Stimulated activated CD4-positive, alpha-beta T cell treated with anti-CD3 and anti-CD28 coated beads, TNF-alpha, amount 100 ng/mL, for 48 hours (primary cell): ENCODE measurements around the gene NPAS2.

Experiments
- DNase-seq, 3 donors: peaks; one replicate each; pipeline ENCODE4 v3.0.0-alpha.2; 2020; ENCODE audit warnings: low read depth in 3 of 3

The NPAS2 gene

GRCh38 chr2:100884145-100884621, 64.2 kb downstream of the NPAS2 start:
- no peak for DNase-seq

GRCh38 chr2:100886085-100886484, 66.1 kb downstream of the NPAS2 start:
- no peak for DNase-seq

DNA sequence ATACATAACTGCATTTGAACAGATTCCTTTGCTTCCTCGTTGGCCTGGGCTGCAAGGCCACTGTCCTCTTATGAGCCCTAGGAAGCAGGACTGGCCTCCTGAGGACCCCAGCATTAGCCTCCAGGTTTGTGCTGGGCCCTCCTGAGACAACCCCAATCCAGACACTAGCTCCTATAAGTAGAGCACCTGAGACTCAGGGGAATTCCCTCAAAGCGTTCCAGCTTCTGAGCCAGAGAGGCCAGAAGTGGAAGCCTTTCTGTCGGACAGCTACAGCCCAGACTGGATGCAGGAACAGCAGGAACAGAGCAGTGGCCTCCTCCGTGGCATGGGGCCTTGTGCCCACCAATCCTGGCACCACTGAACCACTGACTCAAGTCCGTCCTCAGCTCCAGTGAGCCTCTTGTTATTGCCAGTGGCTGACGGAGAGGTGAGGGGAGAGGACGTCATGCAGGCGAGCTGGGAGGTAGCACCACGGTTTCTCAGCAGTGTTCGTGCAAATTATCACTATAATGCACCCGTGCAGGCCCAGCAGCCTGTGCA, 67.2 kb downstream of the NPAS2 start:
- no peak for DNase-seq

DNA sequence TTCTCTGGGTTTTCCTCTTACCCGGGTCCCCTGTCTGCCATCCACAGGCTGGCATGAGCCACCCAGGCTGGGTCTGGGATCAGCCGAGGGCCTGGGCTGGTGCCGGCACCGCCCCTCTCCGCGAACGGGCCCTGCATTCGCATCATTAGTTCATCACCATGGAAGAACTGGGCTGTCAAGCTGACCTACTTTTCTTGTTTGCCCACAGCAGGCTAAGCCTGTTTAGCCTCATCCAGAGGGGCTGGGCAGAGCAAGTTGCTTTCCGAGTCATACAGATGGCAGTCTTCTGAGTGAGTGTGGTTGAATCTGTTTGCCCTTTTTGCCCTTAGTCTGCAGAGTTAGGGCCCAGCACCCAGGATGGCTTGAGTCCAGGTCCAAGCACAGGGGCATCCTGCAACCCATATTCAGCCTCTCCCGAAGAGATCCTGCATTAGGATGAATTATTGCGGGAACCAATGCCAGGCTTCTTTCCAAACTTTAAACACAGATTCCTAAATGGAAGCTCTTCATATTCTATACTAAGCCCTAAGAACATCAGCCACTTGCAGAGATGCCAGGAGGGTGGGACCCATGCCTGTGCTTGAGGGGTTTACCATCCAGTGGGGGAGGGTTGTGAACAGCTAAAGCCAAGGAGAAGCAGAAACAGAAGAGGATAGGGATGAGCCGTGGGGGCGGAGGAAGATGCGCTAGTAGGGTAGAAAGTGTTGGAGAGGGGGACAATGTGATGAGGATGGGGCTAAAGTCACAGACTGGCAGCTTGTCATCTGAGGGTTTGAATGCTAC, 68.0 kb downstream of the NPAS2 start:
- no peak for DNase-seq

GRCh38 chr2:100888601-100889000, 68.7 kb downstream of the NPAS2 start:
- no peak for DNase-seq

- DNase-seq: no peak
These were observed 69.3 kb downstream of the NPAS2 start for GRCh38 chr2:100889286-100889685.

GRCh38 chr2:100891906-100892642, 72.1 kb downstream of the NPAS2 start:
- DNase-seq: no peak

DNA sequence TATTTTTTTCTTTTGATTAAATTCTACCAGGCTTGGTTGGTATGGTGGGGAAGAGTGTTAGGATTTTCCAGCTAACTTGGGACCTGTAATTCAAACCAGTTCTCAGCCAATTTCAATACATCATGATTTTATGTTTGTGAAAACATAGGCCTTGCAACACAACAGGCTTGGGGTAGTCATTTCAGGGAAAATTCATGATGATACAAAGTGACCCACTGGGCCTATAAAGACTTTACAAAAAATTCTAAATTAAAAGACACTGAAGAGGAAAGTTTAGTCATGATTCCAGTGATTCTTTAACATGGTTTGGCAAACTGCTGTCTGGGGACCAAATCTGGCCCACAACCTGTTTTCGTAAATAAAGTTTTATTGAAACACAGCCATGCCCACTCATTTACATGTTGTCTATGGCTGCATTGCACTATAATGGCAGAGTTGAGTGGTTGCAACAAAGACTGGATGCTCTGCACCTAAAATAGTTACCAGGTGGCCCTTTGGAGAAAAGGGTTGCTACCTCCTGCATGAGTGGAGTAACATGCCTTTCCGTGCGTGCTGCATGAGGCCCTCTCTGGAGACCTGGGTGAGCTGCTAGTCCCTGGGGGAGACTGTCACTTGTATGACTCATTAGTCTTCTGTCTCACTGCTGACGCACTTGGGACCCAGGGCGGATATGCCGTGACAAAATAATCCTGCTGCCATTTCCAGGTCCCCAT, 73.6 kb downstream of the NPAS2 start:
- DNase-seq: no peak

DNA sequence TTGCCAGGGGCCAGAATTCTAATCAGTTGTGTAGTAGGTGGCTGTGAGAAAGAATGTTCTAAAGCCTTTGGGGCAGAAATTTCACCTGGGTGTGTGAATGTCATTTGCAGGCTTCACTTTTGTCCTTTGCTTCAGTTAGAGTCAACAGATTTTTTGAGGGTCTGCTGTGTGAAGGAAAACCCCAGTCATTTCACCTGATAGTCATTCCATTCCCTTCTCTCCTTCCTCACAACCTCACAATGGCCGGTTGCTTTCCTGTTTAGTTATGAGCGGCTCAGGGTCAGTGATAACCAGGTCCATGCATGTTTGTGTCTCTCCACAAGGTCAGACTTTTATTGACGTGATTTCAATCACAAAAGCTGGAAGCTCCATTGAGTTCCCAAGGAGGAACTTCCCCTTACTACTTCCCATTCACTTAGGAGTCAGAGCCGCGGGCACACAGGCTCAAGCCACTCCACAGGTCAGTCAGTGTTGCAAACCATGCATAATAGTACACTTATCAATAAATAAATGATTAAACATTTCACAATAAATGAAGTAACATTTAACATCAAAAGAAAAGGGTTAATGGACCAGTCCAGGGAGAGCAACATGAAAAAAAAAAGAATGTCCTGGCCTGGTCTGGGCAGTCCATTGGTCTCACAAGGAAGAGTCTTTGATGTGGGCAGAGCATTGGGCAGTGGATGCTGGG, 74.3 kb downstream of the NPAS2 start:
- no peak for DNase-seq

GRCh38 chr2:100894796-100895156, 74.8 kb downstream of the NPAS2 start:
- no peak for DNase-seq

GRCh38 chr2:100895402-100895801, 75.5 kb downstream of the NPAS2 start:
- DNase-seq: no peak

DNA sequence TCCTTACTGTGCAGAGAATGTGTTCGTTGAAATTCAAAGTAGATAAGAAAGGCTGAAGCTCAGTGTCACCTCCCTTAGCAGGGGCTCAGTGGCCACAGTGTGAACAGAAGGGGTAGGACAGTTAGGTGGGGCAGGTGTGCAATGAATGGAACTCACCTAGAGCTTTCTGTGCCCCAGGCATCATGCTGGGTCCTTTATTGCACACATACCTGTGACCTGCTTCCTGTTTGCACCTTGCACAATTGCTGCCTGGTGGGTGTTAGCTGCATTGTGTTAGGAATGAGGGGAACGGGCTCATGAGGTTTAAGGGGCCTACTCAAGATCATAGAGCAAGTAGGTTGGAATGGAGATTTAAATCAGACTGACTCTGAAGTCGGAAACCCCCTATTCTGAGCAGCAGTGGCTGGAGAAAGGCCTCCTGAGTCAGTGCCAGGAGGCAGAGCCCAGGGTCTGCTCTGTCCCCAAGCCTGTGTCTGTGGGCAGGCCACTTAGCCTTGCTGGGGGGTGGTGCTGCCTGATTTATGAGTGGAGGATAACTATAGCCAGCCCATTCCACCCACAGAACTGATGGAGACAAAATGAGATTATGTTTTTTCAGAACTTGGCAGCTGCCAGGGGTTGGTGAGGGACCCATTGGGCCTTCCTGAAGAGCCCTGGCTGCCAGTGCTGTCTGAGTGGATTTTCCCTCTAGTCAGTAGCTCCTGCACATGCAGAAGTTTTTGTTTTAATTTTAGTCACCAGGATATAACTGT, 76.2 kb downstream of the NPAS2 start:
- DNase-seq: no peak

GRCh38 chr2:100898035-100898665, 78.2 kb downstream of the NPAS2 start:
- DNase-seq: no peak

- DNase-seq: no peak
These were observed 80.3 kb downstream of the NPAS2 start for GRCh38 chr2:100900156-100900795.

GRCh38 chr2:100902817-100903405, 83.0 kb downstream of the NPAS2 start:
- no peak for DNase-seq

DNA sequence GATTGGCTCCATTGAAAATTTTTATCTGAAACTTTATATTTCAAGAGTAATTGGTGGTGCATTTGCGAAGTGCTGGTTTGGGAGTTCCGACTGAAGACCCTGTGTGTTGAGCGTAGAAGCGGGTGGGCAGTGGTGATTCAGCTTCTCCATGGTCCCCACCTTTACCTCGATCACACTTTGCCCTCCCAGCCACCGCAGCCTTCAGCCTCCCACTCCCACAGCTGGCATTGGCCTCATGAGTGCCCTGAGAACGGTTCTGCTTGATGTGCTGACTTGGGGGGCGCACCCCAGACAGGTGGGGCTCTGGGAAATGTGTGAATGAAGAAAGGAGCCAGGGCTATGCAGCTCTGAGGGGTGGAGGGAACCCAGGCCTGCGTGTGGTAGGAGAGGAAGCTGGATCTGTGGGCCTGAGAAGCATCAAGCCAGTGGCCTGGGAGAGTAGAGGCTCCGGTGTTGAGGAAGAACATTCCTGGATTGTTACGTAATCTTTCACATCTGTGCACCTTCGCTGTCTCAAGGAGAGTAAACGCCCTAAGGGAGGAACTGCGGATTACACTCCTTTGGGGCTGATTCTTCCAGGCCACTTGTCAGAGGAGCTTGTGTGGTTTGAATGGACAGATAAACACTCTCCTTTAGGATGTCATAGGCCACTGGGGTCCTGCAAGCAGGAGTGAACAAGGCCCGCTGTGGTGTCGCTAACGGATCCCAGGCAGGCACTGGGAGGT, 83.8 kb downstream of the NPAS2 start:
- no peak for DNase-seq

DNA sequence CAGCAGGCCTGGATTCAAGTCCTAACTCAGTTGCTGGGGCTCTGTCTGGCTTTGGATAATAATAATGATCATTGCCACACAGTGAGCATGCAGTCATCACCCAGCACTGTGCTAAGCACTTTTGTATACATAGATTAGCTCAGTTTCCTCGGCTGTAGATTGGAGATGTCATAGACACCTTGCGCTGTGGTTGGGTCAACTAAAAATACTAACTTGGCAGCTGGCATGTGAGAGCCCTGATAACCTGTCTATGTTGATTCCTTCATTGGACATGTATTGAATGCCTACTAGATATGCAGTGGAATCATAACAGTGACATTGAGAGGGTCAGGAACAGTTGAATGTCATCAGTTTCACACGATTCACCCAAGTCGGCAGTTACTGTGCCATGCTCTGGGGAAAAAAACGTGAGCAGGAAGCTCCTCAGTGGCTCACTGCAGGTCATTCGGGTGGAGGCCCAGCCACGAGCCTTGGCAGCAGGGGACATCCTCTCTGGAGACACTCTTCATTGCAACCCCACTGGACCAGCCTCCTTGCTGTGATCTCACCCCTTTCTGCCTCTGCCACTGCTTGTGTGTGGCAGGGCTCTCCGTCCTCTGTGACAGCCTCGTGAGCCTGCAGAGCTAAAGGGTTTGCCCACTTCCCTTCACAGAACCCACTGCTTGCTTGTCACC, 85.3 kb downstream of the NPAS2 start:
- DNase-seq: no peak

- no peak for DNase-seq
These were observed 86.2 kb downstream of the NPAS2 start for GRCh38 chr2:100906131-100906530.
